Measurements from ENCODE around the gene DCP2.

DNA sequence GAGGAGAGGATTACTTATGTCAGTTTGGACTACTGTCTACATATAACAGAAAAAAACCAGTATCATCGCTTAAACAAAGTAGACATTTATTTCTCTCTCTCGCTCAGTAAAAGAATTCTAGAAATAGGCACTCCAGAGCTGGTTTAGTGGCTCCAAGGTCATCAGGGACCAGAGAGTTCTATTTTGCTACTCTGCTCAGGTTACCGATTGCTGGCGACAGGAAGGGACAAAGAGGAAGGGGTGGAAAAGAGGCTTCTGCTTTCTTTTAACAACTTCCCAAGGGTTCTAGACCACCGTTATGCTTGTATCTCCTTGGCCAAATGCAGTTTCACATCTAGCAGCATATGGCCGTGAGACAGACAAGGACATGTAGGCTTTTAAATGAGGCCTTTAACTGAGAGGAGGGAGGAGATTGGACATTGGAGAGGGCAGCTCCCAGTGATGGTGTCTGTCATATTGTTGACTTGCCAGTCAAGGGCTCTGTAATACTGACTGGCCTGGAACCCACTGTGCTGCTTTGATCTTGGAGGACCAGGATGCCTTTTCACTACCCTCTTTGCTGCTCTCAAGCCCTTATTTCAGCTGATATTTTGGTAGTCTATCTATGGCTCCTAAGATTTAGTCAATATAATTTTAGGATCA is 15.6 kb upstream of the DCP2 start:
- TF ChIP-seq, protein P1, sequence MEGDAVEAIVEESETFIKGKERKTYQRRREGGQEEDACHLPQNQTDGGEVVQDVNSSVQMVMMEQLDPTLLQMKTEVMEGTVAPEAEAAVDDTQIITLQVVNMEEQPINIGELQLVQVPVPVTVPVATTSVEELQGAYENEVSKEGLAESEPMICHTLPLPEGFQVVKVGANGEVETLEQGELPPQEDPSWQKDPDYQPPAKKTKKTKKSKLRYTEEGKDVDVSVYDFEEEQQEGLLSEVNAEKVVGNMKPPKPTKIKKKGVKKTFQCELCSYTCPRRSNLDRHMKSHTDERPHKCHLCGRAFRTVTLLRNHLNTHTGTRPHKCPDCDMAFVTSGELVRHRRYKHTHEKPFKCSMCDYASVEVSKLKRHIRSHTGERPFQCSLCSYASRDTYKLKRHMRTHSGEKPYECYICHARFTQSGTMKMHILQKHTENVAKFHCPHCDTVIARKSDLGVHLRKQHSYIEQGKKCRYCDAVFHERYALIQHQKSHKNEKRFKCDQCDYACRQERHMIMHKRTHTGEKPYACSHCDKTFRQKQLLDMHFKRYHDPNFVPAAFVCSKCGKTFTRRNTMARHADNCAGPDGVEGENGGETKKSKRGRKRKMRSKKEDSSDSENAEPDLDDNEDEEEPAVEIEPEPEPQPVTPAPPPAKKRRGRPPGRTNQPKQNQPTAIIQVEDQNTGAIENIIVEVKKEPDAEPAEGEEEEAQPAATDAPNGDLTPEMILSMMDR (IDR thresholded peaks at IDR 0.05) = no peak
- no peak for TF ChIP-seq POLR2A (IDR thresholded peaks at IDR 0.05)
